SU-DHL-6 (cell line): Measurements from ENCODE around the gene PRDM10.

Source experiments
- EZH2phosphoT487 ChIP-seq: fragments of 200-600 bp; sonication (generic), shearing (Covaris generic); conservative IDR thresholded peaks from 2 replicates; pipeline ENCODE4 v1.6.1; 2018; ENCODE audit warnings: mild to moderate bottlenecking, antibody characterized with exemption, low read length, moderate library complexity, mixed read lengths
- TF ChIP-seq, protein P1 (sequence below): fragments of 200-600 bp; sonication (generic); IDR thresholded peaks from one replicate; pipeline ENCODE4 v1.5.1; 2017; ENCODE audit warnings: antibody characterized with exemption, mild to moderate bottlenecking, low read length, moderate library complexity; ENCODE audit not compliant: insufficient read depth, poor library complexity, severe bottlenecking

DNA sequence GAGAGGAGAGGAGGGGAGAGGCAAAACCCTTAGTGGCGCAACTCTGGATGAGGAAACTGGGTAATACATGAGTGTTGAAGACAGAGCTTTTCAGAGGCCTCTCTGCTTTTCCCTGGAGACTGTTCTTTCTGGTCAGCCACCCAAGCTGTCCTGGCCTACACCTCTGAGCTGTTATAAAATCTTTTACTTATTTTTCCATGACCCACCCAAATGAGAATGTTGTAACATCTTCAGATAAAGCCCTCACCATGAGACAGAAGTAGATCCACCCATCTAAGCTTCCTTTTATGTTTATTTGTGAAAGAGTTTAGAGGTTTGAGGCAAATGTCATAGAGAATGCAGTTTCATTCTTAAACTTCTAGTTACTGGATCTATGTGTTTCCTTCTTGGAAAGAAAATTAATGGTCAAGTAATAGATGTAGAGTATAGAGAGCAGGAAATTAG is 46.7 kb upstream of the PRDM10 start:
- no peak for TF ChIP-seq EZH2phosphoT487
- TF ChIP-seq, protein P1, sequence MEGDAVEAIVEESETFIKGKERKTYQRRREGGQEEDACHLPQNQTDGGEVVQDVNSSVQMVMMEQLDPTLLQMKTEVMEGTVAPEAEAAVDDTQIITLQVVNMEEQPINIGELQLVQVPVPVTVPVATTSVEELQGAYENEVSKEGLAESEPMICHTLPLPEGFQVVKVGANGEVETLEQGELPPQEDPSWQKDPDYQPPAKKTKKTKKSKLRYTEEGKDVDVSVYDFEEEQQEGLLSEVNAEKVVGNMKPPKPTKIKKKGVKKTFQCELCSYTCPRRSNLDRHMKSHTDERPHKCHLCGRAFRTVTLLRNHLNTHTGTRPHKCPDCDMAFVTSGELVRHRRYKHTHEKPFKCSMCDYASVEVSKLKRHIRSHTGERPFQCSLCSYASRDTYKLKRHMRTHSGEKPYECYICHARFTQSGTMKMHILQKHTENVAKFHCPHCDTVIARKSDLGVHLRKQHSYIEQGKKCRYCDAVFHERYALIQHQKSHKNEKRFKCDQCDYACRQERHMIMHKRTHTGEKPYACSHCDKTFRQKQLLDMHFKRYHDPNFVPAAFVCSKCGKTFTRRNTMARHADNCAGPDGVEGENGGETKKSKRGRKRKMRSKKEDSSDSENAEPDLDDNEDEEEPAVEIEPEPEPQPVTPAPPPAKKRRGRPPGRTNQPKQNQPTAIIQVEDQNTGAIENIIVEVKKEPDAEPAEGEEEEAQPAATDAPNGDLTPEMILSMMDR: no peak
